SK-N-SH treated with all-trans-retinoic acid at 6 μM for 48 hours (cell line): ENCODE data around the gene UQCRC2.

ENCODE experiments used
- ATAC-seq: fragments of 200-7000 bp; cut with Tn5 transposase; 3 replicates; pipeline ENCODE4 v1.9.1; 2020; ENCODE audit warnings: mild to moderate bottlenecking, moderate library complexity
- ARNTL ChIP-seq: fragments of 450-650 bp; formaldehyde crosslinking; IDR thresholded peaks from 2 replicates; pipeline ENCODE4 v1.5.0; 2020; ENCODE audit warnings: low read depth, mild to moderate bottlenecking, moderate library complexity, borderline replicate concordance
- BACH2 ChIP-seq: fragments of 250-450 bp; sonication (Bioruptor Pico); IDR thresholded peaks from 2 replicates; pipeline ENCODE4 v1.9.0; 2021; ENCODE audit warnings: mild to moderate bottlenecking, borderline replicate concordance
- ESRRG ChIP-seq: fragments of 250-450 bp; sonication (Bioruptor Pico); IDR thresholded peaks from 2 replicates; pipeline ENCODE4 v1.6.1; 2021; ENCODE audit warnings: mild to moderate bottlenecking
- GLIS3 ChIP-seq: fragments of 250-450 bp; sonication (Bioruptor Pico); IDR thresholded peaks from 2 replicates; pipeline ENCODE4 v1.5.0; 2020; ENCODE audit warnings: mild to moderate bottlenecking, moderate library complexity
- ISL1 ChIP-seq: fragments of 250-450 bp; sonication (Bioruptor Pico); IDR thresholded peaks from 2 replicates; pipeline ENCODE4 v2.1.2; 2022; ENCODE audit warnings: mild to moderate bottlenecking, moderate library complexity
- OSR1 ChIP-seq: fragments of 250-450 bp; sonication (Bioruptor Pico); IDR thresholded peaks from 2 replicates; pipeline ENCODE4 v1.8.0; 2022; ENCODE audit warnings: moderate library complexity, mild to moderate bottlenecking, inconsistent platforms
- PPARA ChIP-seq: fragments of 250-450 bp; sonication (Bioruptor Pico); IDR thresholded peaks from 2 replicates; pipeline ENCODE4 v1.5.0; 2020; ENCODE audit warnings: mild to moderate bottlenecking, borderline replicate concordance
- RARB ChIP-seq: fragments of 250-450 bp; sonication (Bioruptor Pico); IDR thresholded peaks from 2 replicates; pipeline ENCODE4 v1.8.0; 2021; ENCODE audit warnings: mild to moderate bottlenecking, moderate library complexity
- TOX ChIP-seq: fragments of 250-450 bp; sonication (Bioruptor Pico); IDR thresholded peaks from 2 replicates; pipeline ENCODE4 v1.8.0; 2021; ENCODE audit warnings: mild to moderate bottlenecking, moderate library complexity, borderline replicate concordance
- ZC3H10 ChIP-seq: fragments of 250-450 bp; sonication (Bioruptor Pico); IDR thresholded peaks from 2 replicates; pipeline ENCODE4 v1.5.1; 2021; ENCODE audit warnings: mild to moderate bottlenecking, moderate library complexity
- ZFP3 ChIP-seq: fragments of 250-450 bp; sonication (Bioruptor Pico); IDR thresholded peaks from 2 replicates; pipeline ENCODE4 v1.5.0; 2020; ENCODE audit warnings: mild to moderate bottlenecking, moderate library complexity
- ZFP30 ChIP-seq: fragments of 450-650 bp; formaldehyde crosslinking; IDR thresholded peaks from 2 replicates; pipeline ENCODE4 v1.5.0; 2022; ENCODE audit warnings: mild to moderate bottlenecking, moderate library complexity
- ZNF565 ChIP-seq: fragments of 450-650 bp; formaldehyde crosslinking; conservative IDR thresholded peaks from 2 replicates; pipeline ENCODE4 v1.5.0; 2020; ENCODE audit warnings: low read depth, mild to moderate bottlenecking, moderate library complexity
- ZNF8 ChIP-seq: fragments of 450-650 bp; formaldehyde crosslinking; IDR thresholded peaks from 2 replicates; pipeline ENCODE4 v1.5.0; 2020; ENCODE audit warnings: mild to moderate bottlenecking, moderate library complexity
- TF ChIP-seq, protein P1 (sequence below): fragments of 250-450 bp; sonication (Bioruptor Pico); IDR thresholded peaks from 2 replicates; pipeline ENCODE4 v1.5.1; 2020; ENCODE audit warnings: low read depth, mild to moderate bottlenecking, moderate library complexity
- TF ChIP-seq, protein P2 (sequence below): fragments of 250-450 bp; sonication (Bioruptor Pico); IDR thresholded peaks from 2 replicates; pipeline ENCODE4 v1.8.0; 2021; ENCODE audit warnings: low read depth, mild to moderate bottlenecking, moderate library complexity, borderline replicate concordance
- TF ChIP-seq, protein P3 (sequence below): fragments of 250-450 bp; sonication (Bioruptor Pico); IDR thresholded peaks from 2 replicates; pipeline ENCODE4 v1.8.0; 2020; ENCODE audit warnings: mild to moderate bottlenecking, moderate library complexity, borderline replicate concordance
- TF ChIP-seq, protein P4 (sequence below): fragments of 250-450 bp; sonication (Bioruptor Pico); IDR thresholded peaks from 2 replicates; pipeline ENCODE4 v1.5.0; 2020; ENCODE audit warnings: mild to moderate bottlenecking, moderate library complexity

Gene UQCRC2

DNA sequence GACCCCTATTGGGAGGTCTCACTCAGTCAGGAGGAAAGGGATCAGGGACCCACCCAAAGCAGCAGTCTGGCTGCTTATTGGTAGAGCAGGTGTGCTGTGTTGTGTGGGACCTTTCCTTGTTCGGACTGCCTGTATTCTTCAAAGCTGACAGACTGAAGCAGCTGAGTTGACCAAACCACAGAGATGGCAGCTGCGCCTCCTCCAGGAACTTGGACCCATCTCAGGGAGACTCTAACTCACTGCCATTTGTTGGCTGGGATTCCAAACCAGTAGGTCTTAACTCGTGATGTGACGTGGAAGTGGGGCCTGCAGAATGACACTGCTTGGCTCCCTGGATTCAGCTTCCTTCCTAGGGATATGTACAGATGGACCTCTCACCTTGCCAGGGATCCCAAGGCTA lies 9.6 kb upstream of the UQCRC2 start:
- ATAC-seq = no peak
- TF ChIP-seq ZC3H10 = no peak
- TF ChIP-seq ZFP30 = no peak
- TF ChIP-seq ZNF565 = no peak
- TF ChIP-seq ZFP3 (CRISPR knock-in tag) = no peak
- TF ChIP-seq, protein P1, sequence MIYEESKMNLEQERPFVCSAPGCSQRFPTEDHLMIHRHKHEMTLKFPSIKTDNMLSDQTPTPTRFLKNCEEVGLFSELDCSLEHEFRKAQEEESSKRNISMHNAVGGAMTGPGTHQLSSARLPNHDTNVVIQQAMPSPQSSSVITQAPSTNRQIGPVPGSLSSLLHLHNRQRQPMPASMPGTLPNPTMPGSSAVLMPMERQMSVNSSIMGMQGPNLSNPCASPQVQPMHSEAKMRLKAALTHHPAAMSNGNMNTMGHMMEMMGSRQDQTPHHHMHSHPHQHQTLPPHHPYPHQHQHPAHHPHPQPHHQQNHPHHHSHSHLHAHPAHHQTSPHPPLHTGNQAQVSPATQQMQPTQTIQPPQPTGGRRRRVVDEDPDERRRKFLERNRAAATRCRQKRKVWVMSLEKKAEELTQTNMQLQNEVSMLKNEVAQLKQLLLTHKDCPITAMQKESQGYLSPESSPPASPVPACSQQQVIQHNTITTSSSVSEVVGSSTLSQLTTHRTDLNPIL = no peak
- TF ChIP-seq GLIS3 (CRISPR knock-in tag) = no peak
- no peak for TF ChIP-seq RARB (CRISPR knock-in tag)
- no peak for TF ChIP-seq ESRRG (CRISPR knock-in tag)
- no peak for TF ChIP-seq ARNTL (CRISPR knock-in tag)

DNA sequence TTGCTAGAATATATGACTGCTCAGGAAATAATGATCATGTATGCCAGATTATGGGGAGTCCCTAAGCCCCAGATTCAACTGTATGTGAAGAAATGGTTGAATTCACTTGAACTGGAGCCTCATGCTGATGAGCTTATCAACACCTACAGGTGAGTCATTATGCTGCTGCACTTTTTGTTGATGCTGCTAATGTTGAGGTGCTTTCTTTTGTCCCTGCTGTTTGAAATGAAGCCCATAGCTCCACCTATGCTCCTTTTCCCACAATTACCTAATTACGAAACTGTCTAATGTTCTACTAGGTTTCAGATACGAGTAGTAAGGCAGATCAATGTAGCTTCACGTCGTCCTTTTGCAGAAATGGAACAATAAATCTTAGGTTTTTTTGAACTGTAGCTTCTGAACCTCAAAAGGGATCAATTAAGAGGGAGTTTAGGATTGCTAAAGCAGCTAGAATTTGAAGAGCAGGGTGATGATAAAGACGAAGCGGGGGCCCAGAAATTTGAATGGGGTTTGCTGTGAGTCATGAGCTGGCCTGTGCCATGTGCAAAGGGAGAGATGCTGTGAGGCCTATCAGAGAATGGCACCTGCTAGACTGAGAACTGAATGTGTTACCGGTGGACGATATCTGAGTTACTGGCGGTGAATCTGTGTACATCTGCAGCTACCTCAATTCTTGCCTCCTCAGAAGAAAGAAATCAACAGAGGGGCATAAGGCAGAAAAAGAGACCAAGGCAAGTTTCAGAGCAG lies 6.1 kb upstream of the UQCRC2 start:
- no peak for TF ChIP-seq ARNTL (CRISPR knock-in tag)
- TF ChIP-seq, all 23 proteins: peak for 0
- no peak for ATAC-seq

DNA sequence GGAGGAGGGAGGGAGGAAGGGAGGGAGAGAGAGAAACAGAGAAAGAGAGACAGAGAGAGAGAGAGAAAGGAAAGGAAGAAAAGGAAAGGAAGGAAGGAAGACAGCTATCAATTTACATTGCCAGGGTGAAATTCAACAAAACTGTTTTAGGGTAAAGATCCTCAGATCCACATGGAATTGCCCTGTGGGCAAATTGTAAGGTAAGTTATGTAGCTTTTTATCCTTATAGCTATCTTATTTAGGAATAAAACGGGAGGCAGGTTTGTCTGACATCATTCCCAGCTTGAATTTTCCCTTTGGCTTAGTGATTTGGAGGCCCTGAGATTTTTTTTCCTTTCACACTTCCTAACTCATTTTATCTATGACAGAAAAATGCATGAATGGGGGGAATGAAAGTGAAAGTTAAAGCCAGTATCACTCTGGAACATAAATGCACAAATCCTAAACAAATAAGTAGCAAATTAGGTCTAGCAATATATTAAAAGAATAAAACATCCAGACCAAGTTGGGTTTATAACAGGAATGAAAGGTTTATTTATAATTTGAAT lies 3.4 kb upstream of the UQCRC2 start:
- no peak for TF ChIP-seq ZNF8 (CRISPR knock-in tag)
- TF ChIP-seq PPARA (CRISPR knock-in tag) = no peak
- TF ChIP-seq, protein P2, sequence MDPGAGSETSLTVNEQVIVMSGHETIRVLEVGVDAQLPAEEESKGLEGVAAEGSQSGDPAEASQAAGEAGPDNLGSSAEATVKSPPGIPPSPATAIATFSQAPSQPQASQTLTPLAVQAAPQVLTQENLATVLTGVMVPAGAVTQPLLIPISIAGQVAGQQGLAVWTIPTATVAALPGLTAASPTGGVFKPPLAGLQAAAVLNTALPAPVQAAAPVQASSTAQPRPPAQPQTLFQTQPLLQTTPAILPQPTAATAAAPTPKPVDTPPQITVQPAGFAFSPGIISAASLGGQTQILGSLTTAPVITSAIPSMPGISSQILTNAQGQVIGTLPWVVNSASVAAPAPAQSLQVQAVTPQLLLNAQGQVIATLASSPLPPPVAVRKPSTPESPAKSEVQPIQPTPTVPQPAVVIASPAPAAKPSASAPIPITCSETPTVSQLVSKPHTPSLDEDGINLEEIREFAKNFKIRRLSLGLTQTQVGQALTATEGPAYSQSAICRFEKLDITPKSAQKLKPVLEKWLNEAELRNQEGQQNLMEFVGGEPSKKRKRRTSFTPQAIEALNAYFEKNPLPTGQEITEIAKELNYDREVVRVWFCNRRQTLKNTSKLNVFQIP (CRISPR knock-in tag) = no peak
- TF ChIP-seq ZFP3 (CRISPR knock-in tag) = no peak
- TF ChIP-seq, protein P3, sequence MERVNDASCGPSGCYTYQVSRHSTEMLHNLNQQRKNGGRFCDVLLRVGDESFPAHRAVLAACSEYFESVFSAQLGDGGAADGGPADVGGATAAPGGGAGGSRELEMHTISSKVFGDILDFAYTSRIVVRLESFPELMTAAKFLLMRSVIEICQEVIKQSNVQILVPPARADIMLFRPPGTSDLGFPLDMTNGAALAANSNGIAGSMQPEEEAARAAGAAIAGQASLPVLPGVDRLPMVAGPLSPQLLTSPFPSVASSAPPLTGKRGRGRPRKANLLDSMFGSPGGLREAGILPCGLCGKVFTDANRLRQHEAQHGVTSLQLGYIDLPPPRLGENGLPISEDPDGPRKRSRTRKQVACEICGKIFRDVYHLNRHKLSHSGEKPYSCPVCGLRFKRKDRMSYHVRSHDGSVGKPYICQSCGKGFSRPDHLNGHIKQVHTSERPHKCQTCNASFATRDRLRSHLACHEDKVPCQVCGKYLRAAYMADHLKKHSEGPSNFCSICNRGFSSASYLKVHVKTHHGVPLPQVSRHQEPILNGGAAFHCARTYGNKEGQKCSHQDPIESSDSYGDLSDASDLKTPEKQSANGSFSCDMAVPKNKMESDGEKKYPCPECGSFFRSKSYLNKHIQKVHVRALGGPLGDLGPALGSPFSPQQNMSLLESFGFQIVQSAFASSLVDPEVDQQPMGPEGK (CRISPR knock-in tag) = no peak
- TF ChIP-seq ESRRG (CRISPR knock-in tag) = no peak
- TF ChIP-seq OSR1 = no peak
- no peak for TF ChIP-seq ISL1
- no peak for TF ChIP-seq RARB (CRISPR knock-in tag)
- no peak for TF ChIP-seq TOX (CRISPR knock-in tag)
- TF ChIP-seq, protein P4, sequence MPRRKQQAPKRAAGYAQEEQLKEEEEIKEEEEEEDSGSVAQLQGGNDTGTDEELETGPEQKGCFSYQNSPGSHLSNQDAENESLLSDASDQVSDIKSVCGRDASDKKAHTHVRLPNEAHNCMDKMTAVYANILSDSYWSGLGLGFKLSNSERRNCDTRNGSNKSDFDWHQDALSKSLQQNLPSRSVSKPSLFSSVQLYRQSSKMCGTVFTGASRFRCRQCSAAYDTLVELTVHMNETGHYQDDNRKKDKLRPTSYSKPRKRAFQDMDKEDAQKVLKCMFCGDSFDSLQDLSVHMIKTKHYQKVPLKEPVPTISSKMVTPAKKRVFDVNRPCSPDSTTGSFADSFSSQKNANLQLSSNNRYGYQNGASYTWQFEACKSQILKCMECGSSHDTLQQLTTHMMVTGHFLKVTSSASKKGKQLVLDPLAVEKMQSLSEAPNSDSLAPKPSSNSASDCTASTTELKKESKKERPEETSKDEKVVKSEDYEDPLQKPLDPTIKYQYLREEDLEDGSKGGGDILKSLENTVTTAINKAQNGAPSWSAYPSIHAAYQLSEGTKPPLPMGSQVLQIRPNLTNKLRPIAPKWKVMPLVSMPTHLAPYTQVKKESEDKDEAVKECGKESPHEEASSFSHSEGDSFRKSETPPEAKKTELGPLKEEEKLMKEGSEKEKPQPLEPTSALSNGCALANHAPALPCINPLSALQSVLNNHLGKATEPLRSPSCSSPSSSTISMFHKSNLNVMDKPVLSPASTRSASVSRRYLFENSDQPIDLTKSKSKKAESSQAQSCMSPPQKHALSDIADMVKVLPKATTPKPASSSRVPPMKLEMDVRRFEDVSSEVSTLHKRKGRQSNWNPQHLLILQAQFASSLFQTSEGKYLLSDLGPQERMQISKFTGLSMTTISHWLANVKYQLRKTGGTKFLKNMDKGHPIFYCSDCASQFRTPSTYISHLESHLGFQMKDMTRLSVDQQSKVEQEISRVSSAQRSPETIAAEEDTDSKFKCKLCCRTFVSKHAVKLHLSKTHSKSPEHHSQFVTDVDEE (CRISPR knock-in tag) = no peak
- TF ChIP-seq ZFP30 = no peak
- TF ChIP-seq ARNTL (CRISPR knock-in tag) = no peak
- TF ChIP-seq BACH2 (CRISPR knock-in tag) = no peak
- TF ChIP-seq, protein P1 = no peak
- no peak for ATAC-seq
